K562 (cell line): Measurements from ENCODE around the gene TMEM38B. TPM values are rescaled to one million over a fixed set of nuclear protein-coding genes. Genes with fewer than 3 reads are reported as not detected.

Source experiments
- ATAC-seq: fragments of 200-7000 bp; cut with Tn5 transposase; 3 replicates; pipeline ENCODE4 v1.9.1; 2020; ENCODE audit warnings: moderate library complexity
- BruUV-seq: library from RNA; stranded (reverse); fragments of 400-500 nt; replicated peaks from 2 replicates; lab custom pipeline; 2021; lab: Mats Ljungman, UMichigan
- CTCF ChIA-PET: fragments of 300-600 bp; formaldehyde crosslinking; extraction: SDS; loops from one replicate; lab custom pipeline; 2021; ENCODE audit warnings: low intra/inter-chr PET ratio; lab: Yijun Ruan, JAX
- POLR2A ChIA-PET: fragments of 300-600, 350-650 bp; sonication (Branson Sonifier 250); formaldehyde crosslinking; extraction: SDS; loops from one replicate; lab custom pipeline; 2021; ENCODE audit warnings: antibody characterized with exemption, inconsistent platforms; lab: Yijun Ruan, JAX
- DNase-seq, 4 experiments: peaks; one replicate each; pipeline versions ENCODE4 v3.0.0 to v3.0.0-alpha.2; 2011 to 2018; ENCODE audit warnings: low spot score in 3 of 4, mixed read lengths in 3 of 4; ENCODE audit errors: extremely low read depth in 1 of 4
- FAIRE-seq: peaks from 2 replicates; lab custom pipeline; 2011; peaks lifted over from hg19 to GRCh38; lab: Jason Lieb, UNC
- H2AFZ ChIP-seq: 2 replicates; pipeline ENCODE4 v1.6.0; 2011; ENCODE audit warnings: low read depth, low read length, control low read depth, inconsistent platforms
- H3K27ac ChIP-seq: fragments of 200-600 bp; 3 replicates; pipeline ENCODE4 v1.8.0; 2011; ENCODE audit warnings: low read depth, mild to moderate bottlenecking, control low read depth, inconsistent platforms, low read length, moderate library complexity, mixed read lengths; ENCODE audit errors: extremely low read depth
- H3K27me3 ChIP-seq, 2 experiments: fragments of 300-600 bp in 1 of 2; 2 replicates in 1 of 2; 3 replicates in 1 of 2; pipeline versions ENCODE4 v1.6.0 to v1.8.0; 2011; ENCODE audit warnings: inconsistent platforms in 2 of 2, low read length in 2 of 2, mild to moderate bottlenecking in 1 of 2, mixed read lengths in 1 of 2, moderate library complexity in 1 of 2; ENCODE audit not compliant: control insufficient read depth in 2 of 2, insufficient read depth in 2 of 2
- H3K36me3 ChIP-seq: fragments of 300-600 bp; 3 replicates; pipeline ENCODE4 v1.8.0; 2011; ENCODE audit warnings: mild to moderate bottlenecking, low read length, inconsistent platforms; ENCODE audit not compliant: control insufficient read depth, insufficient read depth
- H3K4me1 ChIP-seq, 2 experiments: fragments of 200-600 bp in 1 of 2; replicated peaks in 1 of 2; 2 replicates in 1 of 2; 3 replicates in 1 of 2; pipeline versions ENCODE4 v1.5.1 to v1.8.0; 2011; ENCODE audit warnings: inconsistent platforms in 2 of 2, low read length in 2 of 2, mild to moderate bottlenecking in 1 of 2, mixed read lengths in 1 of 2, moderate library complexity in 1 of 2; ENCODE audit not compliant: control insufficient read depth in 2 of 2, insufficient read depth in 2 of 2
- H3K4me2 ChIP-seq: 2 replicates; pipeline ENCODE4 v1.6.1; 2011; ENCODE audit warnings: low read length, control low read depth, inconsistent platforms, mixed read lengths; ENCODE audit not compliant: insufficient read depth
- H3K4me3 ChIP-seq: fragments of 200-600 bp; sonication (generic), shearing (Covaris generic); 2 replicates; pipeline ENCODE4 v1.5.1; 2016; ENCODE audit warnings: control low read depth, inconsistent platforms
- H3K79me2 ChIP-seq: fragments of 200-600 bp; 3 replicates; pipeline ENCODE4 v1.8.0; 2011; ENCODE audit warnings: low read length, inconsistent platforms; ENCODE audit not compliant: control insufficient read depth, insufficient read depth
- H3K9ac ChIP-seq, 2 experiments: 2 replicates each; pipeline versions ENCODE4 v1.6.0 to v1.6.1; 2011; ENCODE audit warnings: low read depth in 2 of 2, low read length in 2 of 2, control low read depth in 1 of 2, inconsistent platforms in 1 of 2, mild to moderate bottlenecking in 1 of 2, mixed read lengths in 1 of 2; ENCODE audit not compliant: insufficient read depth in 1 of 2
- H3K9me1 ChIP-seq: one replicate; pipeline ENCODE4 v1.6.0; 2011; ENCODE audit warnings: inconsistent platforms, mild to moderate bottlenecking, low read length, moderate library complexity; ENCODE audit not compliant: control insufficient read depth, insufficient read depth
- H3K9me3 ChIP-seq: replicated peaks from 2 replicates; pipeline ENCODE4 v1.5.1; 2011; ENCODE audit warnings: low read depth, low read length, inconsistent platforms; ENCODE audit not compliant: control insufficient read depth, insufficient read depth
- H4K20me1 ChIP-seq: replicated peaks from 2 replicates; pipeline ENCODE4 v1.6.1; 2011; ENCODE audit warnings: low read length, inconsistent platforms, mixed read lengths; ENCODE audit not compliant: control insufficient read depth, insufficient read depth
- FOXA3 ChIP-seq, 2 experiments: fragments of 450-650 bp in 1 of 2; sonication (generic) in 1 of 2; formaldehyde crosslinking; IDR thresholded peaks in 1 of 2; conservative IDR thresholded peaks in 1 of 2; 2 replicates each; pipeline versions ENCODE4 v1.4.0 to v1.8.0; 2020 to 2022; ENCODE audit warnings: mild to moderate bottlenecking in 2 of 2, missing genetic modification reagents in 1 of 2
- ILK ChIP-seq: fragments of 450-650 bp; IDR thresholded peaks from 2 replicates; pipeline ENCODE4 v1.6.1; 2016; ENCODE audit warnings: missing genetic modification characterization, low read depth, mild to moderate bottlenecking, missing compliant biosample characterization, moderate library complexity, borderline replicate concordance
- NBN ChIP-seq: fragments of 450-650 bp; IDR thresholded peaks from 2 replicates; pipeline ENCODE4 v1.6.1; 2016; ENCODE audit warnings: low read depth, mild to moderate bottlenecking
- WGBS: fragments of 100-300 bp; shearing (Covaris generic); methylation state at CpG from one replicate; pipeline ENCODE4 v1.1.6; 2016; ENCODE audit warnings: low coverage, mixed read lengths; ENCODE audit not compliant: insufficient coverage; ENCODE audit errors: missing lambda C conversion rate; 5-methylcytosine and 5-hydroxymethylcytosine counted together
- in situ Hi-C: fragments of 300-500 bp; cut with MboI; formaldehyde crosslinking; loops from 4 replicates; pipeline ENCODE4 v1.15.0; 2018; ENCODE audit warnings: inconsistent platforms, mixed read lengths
- intact Hi-C: fragments of 100-400 bp; cut with micrococcal nuclease; formaldehyde crosslinking; loops from 2 replicates; pipeline ENCODE4 v1.14.2; 2022
- polyA plus RNA-seq, 8 experiments: library from polyadenylated mRNA; depleted of rRNA in 4 of 8; stranded (reverse) in 5 of 8; unstranded in 3 of 8; fragments of >200 nt; fragmentation: Nextera tagmentation in 2 of 8; fragmentation: Illumina TruSeq in 1 of 8; extraction: Ambion mirVana in 2 of 8; extraction: Trizol in 1 of 8; gene quantifications; 2 replicates each; pipeline versions ENCODE4 v1.2.1 to v1.2.3, GENCODE V29; 2011 to 2014; ENCODE audit warnings: inconsistent platforms in 1 of 8, missing spikeins in 1 of 8
- total RNA-seq, 7 experiments: library from RNA; depleted of rRNA in 6 of 7; stranded (reverse); fragments of >200 nt in 6 of 7; fragmentation: Illumina TruSeq in 2 of 7; extraction: Trizol in 2 of 7; gene quantifications; 2 replicates each; pipeline versions ENCODE4 v1.2.1 to v1.2.3, GENCODE V29; 2011 to 2021; ENCODE audit warnings: low replicate concordance in 1 of 7
- TF ChIP-seq, protein P1 (sequence below): fragments of 450-650 bp; IDR thresholded peaks from 2 replicates; pipeline ENCODE4 v1.6.1; 2016; ENCODE audit warnings: mild to moderate bottlenecking, moderate library complexity
- TF ChIP-seq, protein P2 (sequence below), 2 experiments: fragments of 150-350 bp in 1 of 2; IDR thresholded peaks; 2 replicates each; pipeline ENCODE4 v1.6.1; 2012 to 2016; ENCODE audit warnings: low read depth in 2 of 2, low read length in 2 of 2, mild to moderate bottlenecking in 1 of 2, moderate library complexity in 1 of 2

The TMEM38B gene
- total and polyA plus RNA-seq, 9 of the 15 experiments (the other 6 are each of a cell fraction or from before 2014, with no cell fraction given) = 26.0 to 57.5 (median 38.5) TPM

DNA sequence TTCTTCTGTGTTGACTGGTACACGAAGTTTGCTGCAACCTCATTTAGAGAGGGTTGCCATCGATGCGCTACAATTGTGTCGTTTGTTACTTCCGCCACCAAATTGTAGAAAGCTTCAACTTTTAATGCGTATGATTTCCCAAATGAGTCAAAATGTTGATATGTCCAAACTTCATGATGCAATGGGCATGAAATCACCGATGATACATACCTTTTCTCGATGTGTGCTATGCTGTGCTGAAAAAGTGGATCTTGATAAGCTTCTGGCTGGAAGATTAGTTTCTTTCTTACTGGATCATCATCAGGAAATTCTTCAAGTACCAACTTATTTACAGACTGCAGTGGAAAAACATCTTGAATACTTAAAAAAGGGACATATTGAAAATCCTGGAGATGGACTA is 65.7 kb downstream of the TMEM38B start:
- in situ Hi-C loops (no loop called here), intact Hi-C loops (no loop called here)
- H3K79me2 ChIP-seq = no peaks in the 10 kb centered on the region
- FAIRE-seq (no peak), ATAC-seq (peak; percentile 47; the same call in 2 of the 3 replicates), DNase-seq (peak in 1 of 4 experiments; percentile 5)
- H2AFZ ChIP-seq = no peak overlapping the region
- POLR2A ChIA-PET = no interaction called here
- 69% methylated on average over 8 of the region's 8 CpGs for WGBS
- no peaks in the 10 kb centered on the region for H4K20me1 ChIP-seq
- H3K4me2 ChIP-seq = no peak overlapping the region
- no peaks in the 10 kb centered on the region for H3K27me3 ChIP-seq
- no peak overlapping the region for H3K9ac ChIP-seq
- CTCF ChIA-PET = no interaction called here
- no peak overlapping the region for H3K27ac ChIP-seq
- no TSS peak for BruUV-seq
- H3K4me3 ChIP-seq = no peak overlapping the region
- H3K4me1 ChIP-seq = no peaks in the 10 kb centered on the region
- no peaks in the 10 kb centered on the region for H3K9me1 ChIP-seq
- H3K9me3 ChIP-seq = no peaks in the 10 kb centered on the region
- H3K36me3 ChIP-seq = peaks cover 7% of the 10 kb centered on the region; the same call in 2 of the 3 replicates
- TF ChIP-seq, protein P1, sequence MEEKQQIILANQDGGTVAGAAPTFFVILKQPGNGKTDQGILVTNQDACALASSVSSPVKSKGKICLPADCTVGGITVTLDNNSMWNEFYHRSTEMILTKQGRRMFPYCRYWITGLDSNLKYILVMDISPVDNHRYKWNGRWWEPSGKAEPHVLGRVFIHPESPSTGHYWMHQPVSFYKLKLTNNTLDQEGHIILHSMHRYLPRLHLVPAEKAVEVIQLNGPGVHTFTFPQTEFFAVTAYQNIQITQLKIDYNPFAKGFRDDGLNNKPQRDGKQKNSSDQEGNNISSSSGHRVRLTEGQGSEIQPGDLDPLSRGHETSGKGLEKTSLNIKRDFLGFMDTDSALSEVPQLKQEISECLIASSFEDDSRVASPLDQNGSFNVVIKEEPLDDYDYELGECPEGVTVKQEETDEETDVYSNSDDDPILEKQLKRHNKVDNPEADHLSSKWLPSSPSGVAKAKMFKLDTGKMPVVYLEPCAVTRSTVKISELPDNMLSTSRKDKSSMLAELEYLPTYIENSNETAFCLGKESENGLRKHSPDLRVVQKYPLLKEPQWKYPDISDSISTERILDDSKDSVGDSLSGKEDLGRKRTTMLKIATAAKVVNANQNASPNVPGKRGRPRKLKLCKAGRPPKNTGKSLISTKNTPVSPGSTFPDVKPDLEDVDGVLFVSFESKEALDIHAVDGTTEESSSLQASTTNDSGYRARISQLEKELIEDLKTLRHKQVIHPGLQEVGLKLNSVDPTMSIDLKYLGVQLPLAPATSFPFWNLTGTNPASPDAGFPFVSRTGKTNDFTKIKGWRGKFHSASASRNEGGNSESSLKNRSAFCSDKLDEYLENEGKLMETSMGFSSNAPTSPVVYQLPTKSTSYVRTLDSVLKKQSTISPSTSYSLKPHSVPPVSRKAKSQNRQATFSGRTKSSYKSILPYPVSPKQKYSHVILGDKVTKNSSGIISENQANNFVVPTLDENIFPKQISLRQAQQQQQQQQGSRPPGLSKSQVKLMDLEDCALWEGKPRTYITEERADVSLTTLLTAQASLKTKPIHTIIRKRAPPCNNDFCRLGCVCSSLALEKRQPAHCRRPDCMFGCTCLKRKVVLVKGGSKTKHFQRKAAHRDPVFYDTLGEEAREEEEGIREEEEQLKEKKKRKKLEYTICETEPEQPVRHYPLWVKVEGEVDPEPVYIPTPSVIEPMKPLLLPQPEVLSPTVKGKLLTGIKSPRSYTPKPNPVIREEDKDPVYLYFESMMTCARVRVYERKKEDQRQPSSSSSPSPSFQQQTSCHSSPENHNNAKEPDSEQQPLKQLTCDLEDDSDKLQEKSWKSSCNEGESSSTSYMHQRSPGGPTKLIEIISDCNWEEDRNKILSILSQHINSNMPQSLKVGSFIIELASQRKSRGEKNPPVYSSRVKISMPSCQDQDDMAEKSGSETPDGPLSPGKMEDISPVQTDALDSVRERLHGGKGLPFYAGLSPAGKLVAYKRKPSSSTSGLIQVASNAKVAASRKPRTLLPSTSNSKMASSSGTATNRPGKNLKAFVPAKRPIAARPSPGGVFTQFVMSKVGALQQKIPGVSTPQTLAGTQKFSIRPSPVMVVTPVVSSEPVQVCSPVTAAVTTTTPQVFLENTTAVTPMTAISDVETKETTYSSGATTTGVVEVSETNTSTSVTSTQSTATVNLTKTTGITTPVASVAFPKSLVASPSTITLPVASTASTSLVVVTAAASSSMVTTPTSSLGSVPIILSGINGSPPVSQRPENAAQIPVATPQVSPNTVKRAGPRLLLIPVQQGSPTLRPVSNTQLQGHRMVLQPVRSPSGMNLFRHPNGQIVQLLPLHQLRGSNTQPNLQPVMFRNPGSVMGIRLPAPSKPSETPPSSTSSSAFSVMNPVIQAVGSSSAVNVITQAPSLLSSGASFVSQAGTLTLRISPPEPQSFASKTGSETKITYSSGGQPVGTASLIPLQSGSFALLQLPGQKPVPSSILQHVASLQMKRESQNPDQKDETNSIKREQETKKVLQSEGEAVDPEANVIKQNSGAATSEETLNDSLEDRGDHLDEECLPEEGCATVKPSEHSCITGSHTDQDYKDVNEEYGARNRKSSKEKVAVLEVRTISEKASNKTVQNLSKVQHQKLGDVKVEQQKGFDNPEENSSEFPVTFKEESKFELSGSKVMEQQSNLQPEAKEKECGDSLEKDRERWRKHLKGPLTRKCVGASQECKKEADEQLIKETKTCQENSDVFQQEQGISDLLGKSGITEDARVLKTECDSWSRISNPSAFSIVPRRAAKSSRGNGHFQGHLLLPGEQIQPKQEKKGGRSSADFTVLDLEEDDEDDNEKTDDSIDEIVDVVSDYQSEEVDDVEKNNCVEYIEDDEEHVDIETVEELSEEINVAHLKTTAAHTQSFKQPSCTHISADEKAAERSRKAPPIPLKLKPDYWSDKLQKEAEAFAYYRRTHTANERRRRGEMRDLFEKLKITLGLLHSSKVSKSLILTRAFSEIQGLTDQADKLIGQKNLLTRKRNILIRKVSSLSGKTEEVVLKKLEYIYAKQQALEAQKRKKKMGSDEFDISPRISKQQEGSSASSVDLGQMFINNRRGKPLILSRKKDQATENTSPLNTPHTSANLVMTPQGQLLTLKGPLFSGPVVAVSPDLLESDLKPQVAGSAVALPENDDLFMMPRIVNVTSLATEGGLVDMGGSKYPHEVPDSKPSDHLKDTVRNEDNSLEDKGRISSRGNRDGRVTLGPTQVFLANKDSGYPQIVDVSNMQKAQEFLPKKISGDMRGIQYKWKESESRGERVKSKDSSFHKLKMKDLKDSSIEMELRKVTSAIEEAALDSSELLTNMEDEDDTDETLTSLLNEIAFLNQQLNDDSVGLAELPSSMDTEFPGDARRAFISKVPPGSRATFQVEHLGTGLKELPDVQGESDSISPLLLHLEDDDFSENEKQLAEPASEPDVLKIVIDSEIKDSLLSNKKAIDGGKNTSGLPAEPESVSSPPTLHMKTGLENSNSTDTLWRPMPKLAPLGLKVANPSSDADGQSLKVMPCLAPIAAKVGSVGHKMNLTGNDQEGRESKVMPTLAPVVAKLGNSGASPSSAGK = 0 out of 2 replicates have a peak, but pooled peaks have one; percentile 31
- TF ChIP-seq ILK (no peak), FOXA3 (CRISPR knock-in tag; conservative IDR thresholded peaks at IDR 0.05 in 1 of 2, IDR thresholded peaks at IDR 0.05 in 1 of 2) (no peak), NBN (no peak)
- TF ChIP-seq, protein P2, sequence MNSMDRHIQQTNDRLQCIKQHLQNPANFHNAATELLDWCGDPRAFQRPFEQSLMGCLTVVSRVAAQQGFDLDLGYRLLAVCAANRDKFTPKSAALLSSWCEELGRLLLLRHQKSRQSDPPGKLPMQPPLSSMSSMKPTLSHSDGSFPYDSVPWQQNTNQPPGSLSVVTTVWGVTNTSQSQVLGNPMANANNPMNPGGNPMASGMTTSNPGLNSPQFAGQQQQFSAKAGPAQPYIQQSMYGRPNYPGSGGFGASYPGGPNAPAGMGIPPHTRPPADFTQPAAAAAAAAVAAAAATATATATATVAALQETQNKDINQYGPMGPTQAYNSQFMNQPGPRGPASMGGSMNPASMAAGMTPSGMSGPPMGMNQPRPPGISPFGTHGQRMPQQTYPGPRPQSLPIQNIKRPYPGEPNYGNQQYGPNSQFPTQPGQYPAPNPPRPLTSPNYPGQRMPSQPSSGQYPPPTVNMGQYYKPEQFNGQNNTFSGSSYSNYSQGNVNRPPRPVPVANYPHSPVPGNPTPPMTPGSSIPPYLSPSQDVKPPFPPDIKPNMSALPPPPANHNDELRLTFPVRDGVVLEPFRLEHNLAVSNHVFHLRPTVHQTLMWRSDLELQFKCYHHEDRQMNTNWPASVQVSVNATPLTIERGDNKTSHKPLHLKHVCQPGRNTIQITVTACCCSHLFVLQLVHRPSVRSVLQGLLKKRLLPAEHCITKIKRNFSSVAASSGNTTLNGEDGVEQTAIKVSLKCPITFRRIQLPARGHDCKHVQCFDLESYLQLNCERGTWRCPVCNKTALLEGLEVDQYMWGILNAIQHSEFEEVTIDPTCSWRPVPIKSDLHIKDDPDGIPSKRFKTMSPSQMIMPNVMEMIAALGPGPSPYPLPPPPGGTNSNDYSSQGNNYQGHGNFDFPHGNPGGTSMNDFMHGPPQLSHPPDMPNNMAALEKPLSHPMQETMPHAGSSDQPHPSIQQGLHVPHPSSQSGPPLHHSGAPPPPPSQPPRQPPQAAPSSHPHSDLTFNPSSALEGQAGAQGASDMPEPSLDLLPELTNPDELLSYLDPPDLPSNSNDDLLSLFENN (IDR thresholded peaks at IDR 0.05; ENCODE audit: low read depth in 2 of 2, low read length in 2 of 2) = no peak
